GM18951 (cell line): ENCODE data around the gene GRAPL.
"Not testable (repeated sequence)": the region's sequence is repeated elsewhere in the genome, so short reads cannot be mapped to it uniquely, and the experiment has no call there.

ENCODE experiments used
- in situ Hi-C: fragments of 300-500 bp; cut with MboI; formaldehyde crosslinking; loops from one replicate; pipeline ENCODE4 v1.12.0; 2022; ENCODE audit warnings: low sequenced_read_pairs, mixed read lengths, inconsistent platforms; ENCODE audit not compliant: unreplicated experiment

GRAPL gene

GRCh38 chr17:19127148-19127980, at the start of gene GRAPL:
Gene GRAPL (plus strand): TSS chr17:19127589. CDS start chr17:19127620, 31 bp downstream.
- in situ Hi-C loops = not testable (repeated sequence)

- in situ Hi-C loops = not testable (repeated sequence)
Measured at GRCh38 chr17:19088804-19089685, 38.3 kb upstream of the GRAPL start.

- in situ Hi-C loops = not testable (repeated sequence)
Measured at GRCh38 chr17:19090058-19090772, 37.2 kb upstream of the GRAPL start.

- in situ Hi-C loops = not testable (repeated sequence)
Measured at GRCh38 chr17:19092737-19093683, 34.4 kb upstream of the GRAPL start.

GRCh38 chr17:19093684-19094438, 33.5 kb upstream of the GRAPL start:
- in situ Hi-C loops = not testable (repeated sequence)

GRCh38 chr17:19108517-19108916, 18.9 kb upstream of the GRAPL start:
- in situ Hi-C loops = not testable (repeated sequence)

- in situ Hi-C loops = not testable (repeated sequence)
Measured at GRCh38 chr17:19110189-19111097, 16.9 kb upstream of the GRAPL start.

- in situ Hi-C loops = not testable (repeated sequence)
Measured at GRCh38 chr17:19111111-19111711, 16.2 kb upstream of the GRAPL start.

- in situ Hi-C loops = not testable (repeated sequence)
Measured at GRCh38 chr17:19111801-19112458, 15.5 kb upstream of the GRAPL start.

GRCh38 chr17:19112459-19112826, 14.9 kb upstream of the GRAPL start:
- in situ Hi-C loops = not testable (repeated sequence)

- in situ Hi-C loops = not testable (repeated sequence)
Measured at GRCh38 chr17:19118695-19119094, 8.7 kb upstream of the GRAPL start.

- in situ Hi-C loops = not testable (repeated sequence)
Measured at GRCh38 chr17:19125289-19125688, 2.1 kb upstream of the GRAPL start.

GRCh38 chr17:19129500-19129899, 2.1 kb downstream of the GRAPL start:
- in situ Hi-C loops = not testable (repeated sequence)

GRCh38 chr17:19131108-19131507, 3.7 kb downstream of the GRAPL start:
- in situ Hi-C loops = not testable (repeated sequence)

- in situ Hi-C loops = not testable (repeated sequence)
Measured at GRCh38 chr17:19131772-19132171, 4.4 kb downstream of the GRAPL start.

- in situ Hi-C loops = not testable (repeated sequence)
Measured at GRCh38 chr17:19133793-19134192, 6.4 kb downstream of the GRAPL start.
